Stimulated activated CD8-positive, alpha-beta memory T cell treated with anti-CD3 and anti-CD28 coated beads, Interleukin-4, amount 100 ng/mL, for 1 hour (primary cell): Measurements from ENCODE around the gene SNAP25.

Experiments
- DNase-seq, 2 donors: peaks; one replicate each; pipeline ENCODE4 v3.0.0-alpha.2; 2020; ENCODE audit warnings: low read depth in 2 of 2, low spot score in 1 of 2

The SNAP25 gene

DNA sequence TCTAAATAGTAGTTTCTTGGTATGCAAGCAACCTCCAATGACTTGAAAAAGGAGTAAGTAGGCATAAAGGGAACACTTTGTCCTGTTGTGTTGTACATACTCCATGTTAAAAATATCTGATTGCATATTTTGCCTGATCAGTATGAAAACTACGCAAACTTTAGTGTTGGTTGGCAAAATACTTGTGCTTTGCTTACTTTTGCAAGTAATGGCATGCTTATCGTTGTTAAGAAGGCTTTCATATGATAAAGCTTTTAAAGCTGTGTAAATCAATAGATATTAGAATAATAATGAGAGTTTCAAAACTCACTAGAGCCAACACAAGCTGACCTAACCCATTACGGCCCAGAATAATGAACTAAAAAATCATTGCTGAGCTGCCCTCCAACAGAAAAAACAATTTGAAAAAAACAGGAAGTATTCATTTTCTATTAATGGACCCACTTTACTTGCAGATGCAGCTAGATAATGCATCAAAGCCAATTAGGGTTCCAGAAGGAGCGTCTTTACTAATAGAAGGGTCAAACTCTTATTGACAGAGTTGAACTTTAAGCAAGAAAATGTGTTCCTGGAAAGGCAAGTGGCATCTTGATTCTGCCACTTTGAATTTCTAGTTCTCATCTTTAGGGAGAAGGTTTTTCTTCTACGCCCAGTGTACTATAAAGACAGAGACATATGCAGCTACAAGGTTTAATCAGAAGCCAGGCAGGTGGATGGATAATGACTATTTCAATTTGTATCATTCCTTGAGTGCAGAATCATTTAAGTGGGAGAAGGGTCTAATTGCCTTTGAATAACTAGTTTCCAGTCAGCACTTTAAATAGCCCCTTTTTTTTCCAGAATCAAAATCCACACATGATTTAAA is 82.2 kb downstream of the SNAP25 start:
- no peak for DNase-seq

DNA sequence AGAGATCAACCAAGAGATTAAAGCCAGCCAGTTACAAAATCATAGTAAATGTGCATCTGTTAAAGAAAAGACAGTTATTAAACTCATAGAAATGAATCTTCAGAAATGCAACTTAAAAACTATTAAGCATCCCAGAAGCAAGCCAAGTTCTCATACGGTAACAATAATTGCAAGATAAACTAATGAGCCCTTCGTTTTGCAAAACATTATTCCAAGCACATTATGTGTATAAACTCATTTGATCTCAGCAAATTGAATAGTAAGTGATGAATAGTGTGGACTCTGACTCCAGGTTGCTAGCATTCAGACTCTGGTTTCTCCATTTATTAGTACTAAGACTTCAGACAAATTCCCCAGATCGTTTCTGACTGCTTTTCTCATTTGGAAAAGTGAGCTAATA is 85.2 kb downstream of the SNAP25 start:
- no peak for DNase-seq

- no peak for DNase-seq
Observed at GRCh38 chr20:10304471-10305046, 85.9 kb downstream of the SNAP25 start.

DNA sequence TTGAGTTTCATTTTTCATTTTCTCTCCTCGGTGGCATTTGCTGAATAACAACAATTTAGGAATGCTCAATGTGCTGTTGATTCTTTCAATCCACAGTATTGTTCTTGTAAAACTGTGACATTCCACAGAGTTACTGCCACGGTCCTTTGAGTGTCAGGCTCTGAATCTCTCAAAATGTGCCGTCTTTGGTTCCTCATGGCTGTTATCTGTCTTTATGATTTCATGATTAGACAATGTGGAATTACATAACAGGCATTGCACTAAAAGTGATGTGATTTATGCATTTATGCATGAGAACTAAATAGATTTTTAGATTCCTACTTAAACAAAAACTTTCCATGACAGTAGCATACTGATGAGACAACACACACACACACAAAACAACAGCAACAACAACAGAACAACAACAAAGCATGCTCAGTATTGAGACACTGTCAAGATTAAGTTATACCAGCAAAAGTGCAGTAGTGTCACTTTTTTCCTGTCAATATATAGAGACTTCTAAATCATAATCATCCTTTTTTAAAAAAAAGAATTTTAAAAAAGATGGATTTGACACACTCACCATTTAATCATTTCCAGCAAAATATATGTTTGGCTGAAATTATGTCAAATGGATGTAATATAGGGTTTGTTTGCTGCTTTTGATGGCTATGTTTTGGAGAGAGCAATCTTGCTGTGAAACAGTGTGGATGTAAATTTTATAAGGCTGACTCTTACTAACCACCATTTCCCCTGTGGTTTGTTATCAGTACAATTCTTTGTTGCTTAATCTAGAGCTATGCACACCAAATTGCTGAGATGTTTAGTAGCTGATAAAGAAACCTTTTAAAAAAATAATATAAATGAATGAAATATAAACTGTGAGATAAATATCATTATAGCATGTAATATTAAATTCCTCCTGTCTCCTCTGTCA is 88.1 kb downstream of the SNAP25 start:
- DNase-seq: no peak

GRCh38 chr20:10307359-10307735 is 88.7 kb downstream of the SNAP25 start:
- DNase-seq: no peak

- no peak for DNase-seq
Observed at GRCh38 chr20:10308652-10309051, 90.0 kb downstream of the SNAP25 start.

GRCh38 chr20:10309326-10309725 is 90.7 kb downstream of the SNAP25 start:
- DNase-seq: no peak

DNA sequence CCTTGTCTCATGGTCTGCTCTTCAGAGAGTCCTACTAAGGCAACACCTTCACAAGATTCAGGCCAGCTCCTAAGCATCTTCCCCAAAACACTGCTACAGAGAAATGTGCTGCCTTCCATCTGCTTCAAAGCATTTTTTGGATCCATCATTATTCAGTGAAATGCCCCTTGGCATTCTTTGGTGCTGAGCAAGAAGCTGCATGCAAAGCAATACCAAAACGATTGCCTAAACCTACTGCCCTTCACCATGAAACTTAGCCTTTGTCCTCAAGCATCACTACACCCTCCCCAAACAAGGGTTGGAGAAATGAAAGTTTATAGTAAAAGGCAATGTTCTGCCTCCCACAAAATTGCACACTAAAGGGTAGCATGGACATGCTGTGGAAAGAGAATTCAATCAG is 93.5 kb downstream of the SNAP25 start:
- DNase-seq: no peak

DNA sequence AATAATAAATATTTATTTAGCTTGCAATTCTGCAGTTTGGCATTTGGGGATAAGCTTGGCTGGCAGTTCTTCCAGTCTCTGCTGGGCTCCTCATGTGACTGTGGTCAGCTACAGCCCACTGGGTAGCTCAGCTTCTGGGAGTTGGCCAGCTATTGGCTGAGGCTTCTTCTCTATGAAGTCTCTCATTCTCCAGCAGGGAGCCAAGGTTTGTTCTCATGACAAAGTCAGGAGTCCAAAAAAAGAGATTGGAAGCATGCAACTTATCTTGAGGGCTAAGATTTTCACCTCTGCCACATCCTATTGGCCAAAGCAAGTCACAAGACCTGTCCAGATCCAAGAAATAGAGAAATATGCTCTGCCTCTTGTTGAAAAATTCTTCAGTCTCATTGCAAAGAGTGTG is 94.6 kb downstream of the SNAP25 start:
- DNase-seq: no peak

DNA sequence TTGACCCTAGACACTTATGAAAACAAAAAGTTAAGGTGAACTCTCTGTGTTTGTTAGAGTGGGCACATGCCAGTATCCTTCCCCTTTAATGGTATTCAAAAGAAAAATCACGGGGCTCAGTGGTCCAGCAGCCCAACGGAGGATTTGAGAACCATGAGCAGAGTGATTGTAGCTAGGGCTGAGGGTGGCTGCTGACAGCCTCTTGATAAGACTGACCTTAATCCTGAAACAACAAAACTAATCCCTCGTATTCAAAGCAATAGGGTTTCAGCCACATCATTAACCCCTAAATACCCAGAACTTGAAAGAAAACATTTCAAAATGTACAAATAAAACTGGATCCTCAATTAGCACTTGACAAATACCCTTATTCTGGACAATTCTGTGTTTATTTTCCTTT is 95.1 kb downstream of the SNAP25 start:
- DNase-seq: no peak

GRCh38 chr20:10314198-10314597 is 95.6 kb downstream of the SNAP25 start:
- no peak for DNase-seq

DNA sequence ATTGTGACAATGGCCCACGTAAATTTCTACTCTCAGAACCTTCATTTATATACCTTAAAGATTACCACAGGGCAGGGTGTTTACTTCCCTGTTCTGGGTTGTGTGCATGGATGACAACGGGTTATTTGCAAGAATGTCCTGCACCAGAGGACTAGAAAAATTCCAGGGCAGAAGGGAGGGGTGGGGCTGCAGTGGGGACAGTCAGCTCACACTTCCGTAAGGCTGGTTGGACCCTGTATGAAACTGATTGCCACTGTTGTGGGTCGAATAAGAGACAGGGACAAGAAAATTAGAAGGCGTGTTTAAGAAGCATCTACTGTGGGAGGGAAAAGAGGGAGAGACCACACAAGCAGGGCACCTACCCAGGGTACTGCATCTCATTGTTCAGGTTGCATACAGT is 96.5 kb downstream of the SNAP25 start:
- no peak for DNase-seq

DNA sequence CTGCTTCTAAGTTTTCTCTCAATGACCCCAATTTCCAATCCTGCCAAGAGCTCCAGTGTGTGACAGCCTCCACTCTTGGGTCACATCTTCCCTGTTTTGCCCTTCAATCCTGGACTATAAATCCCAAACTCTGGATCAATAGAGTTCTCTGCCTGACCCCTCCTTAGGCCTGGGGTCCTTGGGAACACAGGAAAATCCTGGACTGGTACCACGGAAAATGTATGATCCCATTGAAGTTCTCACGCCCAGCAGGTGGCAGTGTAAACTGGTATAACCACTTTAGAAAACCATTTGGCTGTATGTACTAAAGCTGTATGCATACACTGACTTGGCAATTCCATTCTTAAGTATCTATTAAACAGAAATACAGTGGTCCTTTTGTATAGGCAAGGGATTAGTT is 98.0 kb downstream of the SNAP25 start:
- DNase-seq: no peak

DNA sequence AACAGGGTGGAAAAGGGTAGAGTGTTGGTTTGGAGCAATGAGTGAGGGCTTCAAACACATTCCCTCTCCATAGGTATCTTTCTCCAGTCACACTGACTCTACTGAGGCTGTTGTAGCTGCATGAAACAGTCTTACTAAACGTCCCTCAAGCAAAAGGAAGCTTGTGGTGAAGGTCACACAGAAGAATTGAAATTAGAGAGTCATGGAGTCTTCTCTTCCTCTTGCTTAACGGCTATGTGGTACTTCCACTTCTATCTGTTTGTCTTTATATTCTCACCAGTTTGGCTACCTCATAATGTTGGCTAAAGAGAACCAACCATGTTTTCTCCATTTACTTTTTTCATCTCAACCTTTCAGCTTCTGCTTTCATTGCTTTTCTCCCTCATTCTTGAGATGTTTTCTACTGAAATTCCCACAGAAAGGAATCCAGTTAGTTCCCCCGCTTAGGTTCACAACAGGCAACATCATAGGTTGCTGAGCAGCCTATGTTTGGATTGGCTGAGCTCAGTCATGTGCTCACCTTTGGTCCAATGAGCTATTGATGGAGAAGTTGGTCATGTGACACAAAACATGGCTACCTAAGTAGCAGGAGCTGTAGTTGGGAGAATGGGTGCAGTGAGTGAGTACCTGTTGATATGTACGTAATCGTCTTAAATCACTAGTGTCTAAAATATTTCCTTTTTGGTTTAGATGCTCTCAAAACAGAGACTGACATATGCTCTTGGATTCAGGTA is 99.8 kb downstream of the SNAP25 start:
- no peak for DNase-seq

- no peak for DNase-seq
Observed at GRCh38 chr20:10319855-10320254, 101.2 kb downstream of the SNAP25 start.

DNA sequence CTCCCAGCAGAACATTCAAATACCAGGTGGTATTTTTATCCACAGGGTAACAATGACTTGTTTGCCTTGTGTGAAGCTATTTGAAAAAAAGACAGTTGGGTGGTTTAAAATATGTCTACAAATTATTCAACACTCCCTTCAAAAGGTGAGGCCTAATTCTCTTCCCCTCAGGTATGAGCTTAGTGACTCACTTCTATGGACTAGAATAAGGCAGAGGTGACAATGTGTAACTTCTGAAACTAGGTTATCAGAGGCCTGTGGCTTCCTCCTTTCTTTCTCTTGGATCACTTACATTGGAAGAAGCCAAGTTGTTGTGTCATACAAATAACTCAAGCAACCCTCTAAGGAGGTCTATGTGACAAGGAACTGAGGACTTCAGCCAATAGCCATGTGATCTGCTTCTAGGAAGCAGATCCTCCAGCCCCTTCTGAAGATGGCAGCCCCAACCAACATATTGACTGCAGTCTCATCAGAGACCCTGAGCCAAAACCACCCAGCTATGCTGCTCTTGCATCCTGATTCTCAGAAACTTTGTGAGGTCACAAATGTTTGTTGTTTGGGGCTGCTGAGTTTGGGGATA is 102.6 kb downstream of the SNAP25 start:
- DNase-seq: no peak

- DNase-seq: no peak
Observed at GRCh38 chr20:10322073-10323012, 103.7 kb downstream of the SNAP25 start.

DNA sequence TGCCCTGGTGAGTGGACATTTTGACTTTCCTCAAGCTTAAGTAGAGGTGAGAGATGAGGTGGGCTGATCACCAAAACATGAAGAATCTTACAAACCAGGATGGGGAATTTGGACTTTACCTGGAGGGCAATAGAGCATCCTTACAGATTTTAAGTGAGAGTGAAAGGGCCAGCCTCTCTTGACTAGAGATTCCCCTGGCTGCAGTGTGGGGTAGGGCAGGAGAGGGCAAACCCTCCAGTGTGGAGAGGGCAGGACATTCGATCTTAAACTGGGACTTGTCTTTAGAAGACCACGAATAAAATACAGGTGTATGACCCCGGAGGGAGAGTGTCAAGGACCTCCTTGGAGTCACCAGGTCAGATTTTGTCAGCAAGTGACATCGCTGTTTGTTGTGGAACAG is 105.1 kb downstream of the SNAP25 start:
- DNase-seq: no peak

DNA sequence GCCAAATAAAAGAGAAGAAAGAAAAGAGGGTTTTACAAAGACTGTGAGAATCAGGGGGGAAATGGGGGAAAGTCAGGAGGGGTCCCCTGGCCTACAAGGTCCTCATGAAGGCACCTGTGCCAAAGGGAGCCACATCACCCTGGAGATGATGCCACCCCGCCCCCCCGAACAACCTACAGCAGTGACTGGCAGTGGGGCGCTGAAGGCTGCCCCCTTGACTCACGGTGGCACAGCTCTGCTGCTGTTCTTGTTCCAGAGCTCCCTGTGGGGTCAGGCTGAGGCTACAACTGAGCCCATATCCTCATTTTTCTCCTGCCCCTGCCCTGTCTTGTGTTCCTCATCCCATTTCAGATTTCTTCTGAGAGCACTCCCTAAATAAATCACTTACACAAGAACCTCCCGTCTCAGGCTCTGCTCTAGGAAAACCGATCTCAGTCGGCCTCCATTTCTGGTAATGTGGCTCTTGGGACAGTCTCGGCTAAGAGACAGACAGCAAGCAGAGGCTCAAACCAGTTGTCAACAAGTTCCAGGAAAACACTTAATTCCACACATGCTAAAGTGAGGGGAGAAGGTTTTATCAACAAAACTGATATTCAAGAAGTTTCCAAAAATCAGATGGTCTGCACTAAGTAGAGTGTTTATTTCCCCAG is 105.7 kb downstream of the SNAP25 start:
- no peak for DNase-seq
